Fibroblast of skin of abdomen (primary cell): ENCODE data around the gene UHRF2. TPM values are rescaled to one million over a fixed set of nuclear protein-coding genes. Genes with fewer than 3 reads are reported as not detected.
"Not testable (repeated sequence)": the region's sequence is repeated elsewhere in the genome, so short reads cannot be mapped to it uniquely, and the experiment has no call there.

Source experiments
- DNase-seq: peaks from one replicate; pipeline ENCODE4 v3.0.0-alpha.2; 2013
- polyA plus RNA-seq, 2 experiments: library from polyadenylated mRNA; unstranded; fragments of 120-200 nt; gene quantifications; one replicate each; pipeline ENCODE4 v1.2.1, GENCODE V29; 2013; ENCODE audit not compliant: insufficient read length in 2 of 2

The UHRF2 gene, protein sequence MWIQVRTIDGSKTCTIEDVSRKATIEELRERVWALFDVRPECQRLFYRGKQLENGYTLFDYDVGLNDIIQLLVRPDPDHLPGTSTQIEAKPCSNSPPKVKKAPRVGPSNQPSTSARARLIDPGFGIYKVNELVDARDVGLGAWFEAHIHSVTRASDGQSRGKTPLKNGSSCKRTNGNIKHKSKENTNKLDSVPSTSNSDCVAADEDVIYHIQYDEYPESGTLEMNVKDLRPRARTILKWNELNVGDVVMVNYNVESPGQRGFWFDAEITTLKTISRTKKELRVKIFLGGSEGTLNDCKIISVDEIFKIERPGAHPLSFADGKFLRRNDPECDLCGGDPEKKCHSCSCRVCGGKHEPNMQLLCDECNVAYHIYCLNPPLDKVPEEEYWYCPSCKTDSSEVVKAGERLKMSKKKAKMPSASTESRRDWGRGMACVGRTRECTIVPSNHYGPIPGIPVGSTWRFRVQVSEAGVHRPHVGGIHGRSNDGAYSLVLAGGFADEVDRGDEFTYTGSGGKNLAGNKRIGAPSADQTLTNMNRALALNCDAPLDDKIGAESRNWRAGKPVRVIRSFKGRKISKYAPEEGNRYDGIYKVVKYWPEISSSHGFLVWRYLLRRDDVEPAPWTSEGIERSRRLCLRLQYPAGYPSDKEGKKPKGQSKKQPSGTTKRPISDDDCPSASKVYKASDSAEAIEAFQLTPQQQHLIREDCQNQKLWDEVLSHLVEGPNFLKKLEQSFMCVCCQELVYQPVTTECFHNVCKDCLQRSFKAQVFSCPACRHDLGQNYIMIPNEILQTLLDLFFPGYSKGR
- polyA plus RNA-seq (2013, experiment 1 of 2; ENCODE audit: insufficient read length): 34.1 TPM
- polyA plus RNA-seq (2013, experiment 2 of 2; ENCODE audit: insufficient read length): 35.8 TPM

GRCh38 chr9:6412487-6413364, at the start of gene UHRF2:
Gene UHRF2 (plus strand): TSS chr9:6413199. CDS start chr9:6413491, 292 bp downstream.
- DNase-seq: peak; percentile 98

DNA sequence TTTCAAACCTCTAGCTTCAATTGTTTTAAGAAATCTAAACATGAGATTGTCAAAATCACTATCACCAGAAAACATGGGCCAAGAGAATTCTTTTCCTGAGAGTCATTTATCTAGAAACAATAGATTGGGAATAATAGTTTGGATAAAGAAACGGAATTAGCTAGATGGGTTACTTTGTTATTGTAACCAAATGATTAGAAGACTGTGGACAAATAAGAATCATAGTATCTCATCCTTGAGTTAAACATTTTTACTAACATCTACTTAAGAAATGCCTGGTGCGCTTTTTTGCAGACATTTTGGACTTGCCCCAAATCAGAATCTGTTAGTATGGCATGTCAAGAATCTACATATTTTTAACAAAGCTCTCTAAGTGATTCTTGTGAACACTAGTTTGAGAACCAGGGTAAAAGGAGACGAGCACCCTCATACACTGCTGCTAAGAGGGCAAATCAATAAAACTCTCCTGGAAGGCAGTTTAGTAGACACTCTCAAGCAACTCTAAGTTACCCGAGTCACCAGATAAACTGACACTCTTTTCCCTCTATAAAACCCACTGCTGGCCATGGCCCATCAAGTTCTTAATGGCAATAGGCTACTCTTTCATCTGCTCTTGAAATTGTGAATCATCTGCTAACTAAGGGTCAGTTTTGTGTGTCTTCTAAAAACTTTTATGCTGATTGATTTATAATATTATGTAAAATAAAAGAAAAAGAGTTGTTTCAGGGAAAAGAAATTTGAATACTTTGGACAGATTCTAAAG, 45.7 kb upstream of the UHRF2 start:
- DNase-seq: peak; percentile 14

DNA sequence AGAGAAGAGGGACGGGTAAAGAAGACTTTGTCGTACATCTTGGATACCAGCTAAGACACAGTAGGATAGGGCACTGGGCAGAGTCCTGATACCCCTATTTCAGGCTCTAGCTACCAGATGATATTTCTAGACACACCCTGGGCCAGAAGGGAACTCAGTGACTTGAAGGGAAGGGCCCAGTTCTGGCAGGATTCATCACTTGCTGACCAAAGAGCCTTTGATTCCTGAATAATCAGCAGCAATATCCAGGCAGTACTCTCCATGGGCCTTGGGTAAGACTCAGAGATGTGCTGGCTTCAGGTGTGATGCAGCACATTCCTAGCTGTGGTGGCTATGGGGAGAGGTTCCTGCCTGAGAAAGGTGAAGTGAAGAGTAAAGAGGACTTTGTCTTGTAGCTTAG, 44.2 kb upstream of the UHRF2 start:
- DNase-seq: no peak

DNA sequence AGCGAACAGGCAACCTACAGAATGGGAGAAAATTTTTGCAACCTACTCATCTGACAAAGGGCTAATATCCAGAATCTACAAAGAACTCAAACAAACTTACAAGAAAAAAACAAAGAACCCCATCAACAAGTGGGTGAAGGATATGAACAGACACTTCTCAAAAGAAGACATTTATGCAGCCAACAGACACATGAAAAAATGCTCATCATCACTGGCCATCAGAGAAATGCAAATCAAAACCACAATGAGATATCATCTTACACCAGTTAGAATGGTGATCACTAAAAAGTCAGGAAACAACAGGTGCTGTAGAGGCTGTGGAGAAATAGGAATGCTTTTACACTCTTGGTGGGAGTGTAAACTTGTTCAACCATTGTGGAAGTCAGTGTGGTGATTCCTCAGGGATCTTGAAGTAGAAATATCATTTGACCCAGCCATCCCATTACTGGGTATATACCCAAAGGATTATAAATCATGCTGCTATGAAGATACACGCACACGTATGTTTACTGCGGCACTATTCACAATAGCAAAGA, 31.5 kb upstream of the UHRF2 start:
- not testable (repeated sequence) for DNase-seq

DNA sequence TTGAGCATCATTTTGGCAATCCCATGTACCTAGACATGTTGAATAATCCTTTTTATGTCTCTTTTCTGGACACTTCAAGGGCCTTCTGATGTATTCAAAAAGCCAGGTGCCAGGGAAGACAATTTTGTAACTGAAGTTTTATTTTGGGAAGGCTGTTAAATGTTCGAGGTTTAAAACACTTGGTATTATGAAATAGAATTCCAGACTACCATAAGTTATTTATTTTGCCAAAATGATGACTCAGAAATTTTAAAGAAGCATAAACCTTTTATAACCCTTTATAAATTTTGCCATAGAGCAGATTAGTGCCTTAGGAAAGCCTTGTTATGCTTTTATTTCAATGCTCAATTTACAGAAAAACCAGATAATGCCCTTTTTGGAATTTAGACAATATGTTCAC, 30.3 kb upstream of the UHRF2 start:
- peak; percentile 12 for DNase-seq

- peak; percentile 53 for DNase-seq
Observed at GRCh38 chr9:6383551-6384225, 29.3 kb upstream of the UHRF2 start.

GRCh38 chr9:6384732-6385131, 28.3 kb upstream of the UHRF2 start:
- no peak for DNase-seq

GRCh38 chr9:6399071-6399470, 13.9 kb upstream of the UHRF2 start:
- no peak for DNase-seq

GRCh38 chr9:6405371-6405770, 7.6 kb upstream of the UHRF2 start:
- no peak for DNase-seq

- no peak for DNase-seq
Observed at GRCh38 chr9:6407778-6408177, 5.2 kb upstream of the UHRF2 start.

GRCh38 chr9:6408320-6408719, 4.7 kb upstream of the UHRF2 start:
- no peak for DNase-seq

DNA sequence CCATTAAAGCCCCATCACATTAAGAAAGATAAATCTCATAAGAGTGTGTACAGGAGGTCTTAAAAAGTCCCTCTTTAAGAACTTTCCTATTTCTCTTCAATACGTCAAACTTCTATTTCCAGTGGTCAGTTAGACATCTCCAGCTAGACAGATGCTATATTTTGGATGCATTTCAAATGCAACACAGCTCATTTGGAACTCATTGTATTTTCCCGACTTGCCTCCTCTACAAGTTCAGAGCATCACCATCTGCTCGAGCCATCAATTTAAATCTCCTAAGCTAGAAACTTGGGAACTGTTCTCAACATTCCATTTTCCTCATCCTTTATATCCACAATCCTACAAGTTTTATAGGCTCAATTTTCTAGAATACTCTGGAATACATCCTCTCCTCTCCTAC, 3.2 kb upstream of the UHRF2 start:
- no peak for DNase-seq

DNA sequence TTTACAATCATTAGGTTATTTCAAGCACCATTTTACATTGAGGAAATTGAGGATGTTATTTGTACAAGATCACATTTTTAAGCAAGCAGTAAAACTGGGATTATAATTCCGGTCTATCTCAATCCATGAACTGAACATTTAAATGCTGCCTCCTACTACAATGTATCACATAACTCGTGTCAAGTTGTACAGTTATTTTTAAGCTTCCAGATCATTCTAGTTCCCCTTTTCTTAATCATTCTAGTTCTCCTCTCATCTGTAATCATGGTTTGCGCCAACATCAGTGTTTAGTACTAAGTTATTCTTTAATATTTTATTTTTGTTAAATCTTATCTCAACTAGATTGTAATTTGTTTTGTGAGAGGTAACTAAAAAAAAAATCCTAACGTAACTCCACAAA, 2.4 kb upstream of the UHRF2 start:
- DNase-seq: no peak

DNA sequence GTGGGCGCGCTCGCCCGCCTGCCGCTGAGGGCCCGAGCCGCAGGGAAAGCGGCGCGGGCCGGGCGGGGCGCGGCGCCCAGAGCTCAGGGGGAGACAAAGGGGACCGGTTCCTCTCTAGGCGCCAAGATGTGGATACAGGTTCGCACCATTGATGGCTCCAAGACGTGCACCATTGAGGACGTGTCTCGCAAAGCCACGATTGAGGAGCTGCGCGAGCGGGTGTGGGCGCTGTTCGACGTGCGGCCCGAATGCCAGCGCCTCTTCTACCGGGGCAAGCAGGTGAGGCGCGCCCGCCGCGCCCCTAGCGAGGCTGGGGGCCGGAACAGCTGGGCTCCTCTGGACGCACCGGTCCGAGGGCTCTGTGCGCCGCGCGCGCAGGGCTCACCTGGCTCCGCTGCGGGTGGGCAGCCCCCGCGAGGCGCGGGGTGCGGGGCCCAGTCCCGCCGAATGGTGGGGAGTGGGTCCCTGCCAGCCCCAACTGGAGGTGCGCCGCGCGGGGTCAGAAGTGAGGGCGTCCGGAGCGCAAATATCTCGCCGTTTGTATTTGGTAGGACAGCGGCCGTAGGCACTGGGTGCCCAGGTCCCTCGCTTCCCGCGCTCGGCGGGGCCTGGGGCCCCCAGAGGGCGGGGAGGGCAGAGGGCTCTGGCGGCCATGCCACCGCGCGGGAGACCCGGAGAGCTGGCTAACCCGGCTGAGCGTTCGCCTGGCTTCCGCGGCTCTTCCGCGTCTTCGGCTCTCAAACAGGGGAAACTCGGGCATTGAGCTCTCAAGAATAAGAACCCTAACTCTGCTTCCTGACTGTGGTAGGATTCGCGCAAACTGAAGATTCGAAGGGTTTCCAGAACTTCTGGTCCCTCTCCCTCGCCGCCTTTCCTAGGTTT, 607 bp downstream of the UHRF2 start:
- DNase-seq: peak; percentile 5

DNA sequence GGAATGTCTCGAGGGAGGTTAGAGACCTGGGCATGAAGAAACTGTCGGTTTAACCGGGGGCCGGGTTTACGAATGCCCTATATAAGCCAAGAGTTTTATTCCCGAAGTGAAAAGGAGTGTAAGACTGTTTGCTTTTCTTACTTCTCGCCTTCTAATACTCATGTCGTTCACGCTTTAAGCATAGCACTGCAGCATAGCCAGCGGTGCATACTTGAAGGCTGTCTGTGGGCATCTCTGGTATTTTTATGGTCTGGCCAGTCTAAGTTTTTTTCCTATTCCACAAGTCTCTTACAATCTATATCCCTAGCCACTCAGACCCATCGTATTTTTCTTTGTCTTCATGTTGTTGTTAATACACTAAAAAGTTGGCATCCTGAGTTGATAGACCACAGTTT, 1.2 kb downstream of the UHRF2 start:
- DNase-seq: peak; percentile 67

GRCh38 chr9:6415266-6415665, 2.3 kb downstream of the UHRF2 start:
- no peak for DNase-seq

GRCh38 chr9:6417186-6417585, 4.2 kb downstream of the UHRF2 start:
- DNase-seq: peak; percentile 14

DNA sequence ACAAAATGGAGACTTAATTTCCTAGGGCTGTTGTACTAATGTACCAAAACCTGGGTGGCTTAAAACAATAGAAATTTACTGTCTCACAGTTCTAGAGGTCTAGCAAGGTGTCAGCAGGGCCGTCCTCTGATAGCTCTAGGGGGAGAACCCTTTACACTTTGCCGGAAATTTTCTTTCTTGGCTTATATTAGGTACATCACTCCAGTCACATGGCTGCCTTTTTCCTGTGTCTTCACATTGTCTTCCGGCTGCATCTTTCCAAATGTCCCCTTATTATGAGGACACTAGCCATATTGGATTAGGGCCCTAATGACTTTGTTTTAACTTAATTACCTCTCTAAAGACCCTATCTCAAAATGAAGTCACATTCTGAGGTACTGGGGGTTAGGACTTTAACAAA, 5.8 kb downstream of the UHRF2 start:
- DNase-seq: no peak

DNA sequence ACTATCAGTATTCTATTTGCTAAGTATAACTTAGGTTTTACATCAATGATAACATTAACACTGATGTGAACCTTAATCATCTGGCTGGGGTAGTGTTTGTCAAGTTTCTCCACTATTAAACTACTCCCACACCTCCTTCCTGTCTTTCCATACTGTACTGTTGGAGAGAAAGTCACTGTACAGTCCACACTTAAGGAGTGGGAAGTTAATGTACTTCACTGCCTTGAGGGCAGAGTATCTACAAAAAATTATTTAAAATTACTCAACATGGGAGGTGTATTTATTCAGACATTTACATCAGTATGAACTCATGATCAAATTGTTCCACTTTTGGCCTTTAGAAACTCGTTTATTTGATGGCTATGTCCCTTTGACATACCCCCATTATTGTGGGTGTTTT, 11.9 kb downstream of the UHRF2 start:
- no peak for DNase-seq

- peak; percentile 22 for DNase-seq
Observed at GRCh38 chr9:6426117-6426516, 13.1 kb downstream of the UHRF2 start.
